Renal cortical epithelial cell (primary cell): ENCODE results near the gene MYL7. TPM values are rescaled to one million over a fixed set of nuclear protein-coding genes. Genes with fewer than 3 reads are reported as not detected.
A peak's percentile ranks its signal among the peaks of the same experiment; 100 is the strongest.

Source experiments
- DNase-seq: peaks from one replicate; pipeline ENCODE4 v3.0.0-alpha.2; 2011; ENCODE audit warnings: low read depth
- total RNA-seq: library from RNA; depleted of rRNA; stranded (reverse); fragments of >200 nt; gene quantifications from 2 replicates; pipeline ENCODE4 v1.2.3, GENCODE V29; 2014

MYL7 gene
- total RNA-seq, 1 donor from 2014 or later = not detected

- peak; percentile 90 for DNase-seq
These were observed 40.5 kb downstream of the MYL7 start for GRCh38 chr7:44100458-44101302.

DNA sequence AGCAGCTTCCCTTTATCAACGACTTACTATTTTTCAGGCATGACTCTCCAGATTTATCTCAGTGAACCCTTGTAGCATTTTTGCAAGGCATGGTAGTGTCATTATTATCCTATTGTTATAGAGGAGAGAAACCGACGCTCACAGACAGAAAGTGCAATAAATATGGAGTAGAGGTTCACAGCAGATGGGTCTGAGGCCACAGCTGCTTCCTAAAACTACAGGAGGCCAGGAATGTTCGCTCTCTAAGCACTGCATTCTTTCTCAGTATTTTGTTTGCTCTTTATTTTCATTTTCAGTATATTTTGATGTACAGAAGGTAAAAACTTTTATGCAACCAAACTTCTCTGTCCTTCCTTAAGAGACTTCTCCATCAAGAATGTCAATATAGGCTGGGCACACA is 41.5 kb downstream of the MYL7 start:
- no peak for DNase-seq

DNA sequence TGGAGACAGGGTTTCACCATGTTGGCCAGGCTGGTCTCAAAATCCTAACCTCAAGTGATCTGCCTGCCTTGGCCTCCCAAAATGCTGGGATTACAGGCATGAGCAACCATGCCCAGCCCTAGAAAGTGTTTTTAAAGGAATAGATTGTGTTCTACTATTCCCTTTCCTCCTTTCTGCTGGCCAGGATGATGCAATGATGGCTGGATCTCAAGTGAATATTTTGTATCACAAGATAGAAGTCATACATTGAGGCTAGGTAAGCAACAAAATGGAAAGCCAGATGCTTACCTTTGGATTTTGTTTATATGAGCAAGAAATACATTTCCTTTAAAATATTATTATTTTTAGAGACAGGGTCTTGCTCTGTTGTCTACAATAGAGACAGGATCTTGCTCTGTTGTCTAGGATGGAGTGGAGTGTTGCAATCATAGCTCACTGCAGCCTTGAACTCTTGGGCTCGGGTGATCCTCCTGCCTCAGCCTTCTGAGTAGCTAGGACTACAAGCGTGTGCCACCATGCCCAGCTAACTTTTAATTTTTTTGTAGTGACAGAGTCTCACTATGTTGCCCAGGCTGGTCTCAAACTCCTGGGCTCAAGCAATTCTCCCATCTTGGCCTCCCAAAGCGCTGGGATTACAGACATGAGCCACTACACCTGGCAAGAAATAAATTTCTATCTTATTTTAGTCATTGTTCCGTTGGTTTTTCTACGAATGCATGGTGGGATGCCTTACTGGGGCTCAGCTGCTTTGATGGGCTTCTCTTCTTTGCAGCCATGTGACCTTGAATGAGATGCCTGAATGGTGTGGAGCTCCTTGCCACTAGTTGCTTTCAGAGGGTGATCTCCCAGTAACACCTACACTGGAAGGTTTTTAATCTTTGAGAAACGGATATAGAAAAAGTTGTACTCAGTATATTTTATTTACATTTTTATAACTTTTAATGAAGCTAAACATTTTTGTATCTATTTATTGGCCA is 42.8 kb downstream of the MYL7 start:
- peak; percentile 25 for DNase-seq

DNA sequence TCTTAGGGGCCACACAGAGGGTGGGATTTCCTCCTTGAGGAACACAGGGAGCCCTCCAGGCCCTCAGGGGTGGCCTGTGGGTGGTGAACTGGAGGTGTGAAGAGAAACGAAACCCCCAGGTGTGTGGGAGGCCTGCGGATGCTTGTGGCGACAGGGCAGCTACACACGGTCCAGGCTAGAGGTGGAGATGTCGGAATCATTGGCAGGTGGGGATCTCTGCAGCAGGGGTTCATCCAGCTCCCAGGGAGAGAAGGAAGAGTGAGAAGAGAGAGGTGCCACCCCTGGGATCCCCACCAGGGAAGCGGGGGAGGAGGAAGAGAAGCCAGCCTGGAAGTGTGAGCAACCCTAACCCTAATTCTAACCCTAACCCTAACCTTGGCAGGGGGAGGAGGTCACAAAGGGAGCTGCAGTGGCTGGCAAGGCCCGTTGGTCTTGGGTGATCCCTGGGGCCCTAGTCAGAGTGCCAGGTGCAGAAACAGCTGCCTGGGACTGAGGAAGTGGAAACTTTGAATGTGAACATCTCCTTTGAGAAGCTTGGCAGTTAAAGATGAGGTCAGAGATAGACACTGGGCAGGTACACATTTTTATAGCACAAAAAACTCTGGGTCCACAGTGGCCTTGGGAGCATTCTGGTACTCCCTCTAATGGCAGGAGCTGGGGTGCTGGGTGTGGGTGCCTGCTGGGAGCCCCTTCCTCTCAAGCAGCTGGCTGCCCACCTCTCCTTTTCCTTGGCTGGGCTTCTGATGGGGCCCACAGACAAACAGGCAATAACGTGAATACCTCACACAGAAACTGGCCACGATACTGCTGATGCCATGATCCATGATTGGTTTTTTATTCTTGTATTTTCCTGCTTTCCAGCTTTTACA is 43.8 kb downstream of the MYL7 start:
- DNase-seq = no peak

- no peak for DNase-seq
These were observed 44.7 kb downstream of the MYL7 start for GRCh38 chr7:44096326-44096881.

- DNase-seq = no peak
These were observed 45.4 kb downstream of the MYL7 start for GRCh38 chr7:44095781-44096180.

DNA sequence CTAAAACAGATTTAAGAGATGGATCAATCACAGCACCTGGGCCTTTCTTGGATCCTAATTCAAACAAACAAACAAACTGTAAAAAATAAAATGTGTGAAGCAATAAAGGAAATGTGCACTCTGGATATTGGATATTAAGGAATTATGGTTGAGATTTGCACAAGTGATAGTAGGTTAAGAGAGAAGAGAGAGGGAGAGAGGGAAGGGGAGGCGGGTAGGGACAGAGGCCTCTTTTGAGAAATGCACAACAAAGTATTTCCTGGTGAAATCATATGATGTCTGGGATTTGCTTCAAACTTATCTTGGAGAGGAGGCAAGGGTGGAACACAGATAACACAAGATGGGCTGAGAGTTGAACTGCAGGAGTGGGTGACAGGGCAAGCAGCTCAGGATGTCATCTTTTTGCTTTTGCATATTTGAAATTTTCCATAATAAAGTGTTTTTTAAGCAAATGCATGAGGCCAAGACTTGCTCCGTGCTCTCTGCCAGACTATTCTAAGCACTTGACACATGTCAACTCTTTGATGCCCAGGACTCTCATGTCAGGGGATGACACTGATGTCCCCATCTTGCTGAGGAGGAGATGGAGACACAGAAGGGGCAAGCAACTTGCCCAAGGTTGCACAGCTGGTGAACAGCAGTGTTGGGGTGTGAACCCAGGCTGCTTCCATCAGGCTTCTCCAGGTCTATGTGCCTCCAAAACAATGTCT is 46.1 kb downstream of the MYL7 start:
- no peak for DNase-seq

DNA sequence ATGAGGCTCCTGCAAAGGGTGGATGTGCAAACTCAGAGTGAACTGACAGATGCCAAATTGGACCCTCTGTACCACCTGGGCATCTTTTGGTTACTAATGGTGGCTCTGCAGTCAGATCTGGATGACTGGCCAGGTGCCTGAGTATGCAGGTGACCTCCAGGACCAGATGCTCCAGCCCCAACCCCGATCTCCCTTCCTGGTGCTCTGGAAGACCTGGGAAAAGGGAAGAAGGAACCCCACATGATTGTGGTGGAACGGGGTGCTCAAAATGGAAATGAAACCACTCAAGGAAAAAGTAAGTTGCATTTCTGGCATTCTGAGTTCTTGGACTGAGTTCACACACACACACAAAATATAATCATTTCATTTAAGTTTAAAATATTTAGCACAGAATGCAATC is 46.8 kb downstream of the MYL7 start:
- DNase-seq = no peak

DNA sequence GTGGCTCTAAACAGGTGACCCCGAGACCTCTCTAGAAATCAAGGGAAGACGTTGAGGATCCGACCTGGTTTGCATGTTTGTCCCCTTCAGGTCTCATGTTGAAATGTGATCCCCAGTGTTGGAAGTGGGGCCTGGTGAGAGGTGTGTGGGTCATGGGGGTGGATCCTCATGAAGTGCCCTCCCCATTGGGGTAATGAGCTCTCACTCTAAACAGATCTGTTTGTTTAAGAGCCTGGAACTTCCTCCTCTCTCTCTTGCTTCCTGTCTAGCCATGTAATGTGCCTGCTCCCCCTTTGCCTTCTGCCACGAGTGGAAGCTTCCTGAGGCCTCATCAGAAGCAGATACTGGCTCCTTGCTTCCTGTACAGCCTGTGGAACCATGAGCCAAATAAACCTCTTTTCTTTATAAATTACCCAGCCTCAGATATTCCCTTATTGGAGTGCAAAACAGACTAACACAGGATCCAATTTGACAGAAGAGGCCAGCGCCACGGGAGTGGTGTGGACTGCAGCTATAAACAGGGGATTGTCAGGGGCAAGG is 48.0 kb downstream of the MYL7 start:
- DNase-seq = no peak

Other genes with a start within 250 kb of the MYL7 start
- 37.0 and 40.6 TPM in 2 replicates for gene URGCP, start 234.7 kb downstream of the MYL7 start, total RNA-seq
- gene UBE2D4, start 214.9 kb downstream of the MYL7 start, total RNA-seq = 10.4 and 17.0 TPM in 2 replicates
- gene SPDYE1, start 143.4 kb downstream of the MYL7 start, total RNA-seq = not detected in 2 replicates
- 158 and 181 TPM in 2 replicates for gene DBNL, start 96.6 kb downstream of the MYL7 start, total RNA-seq
- gene PGAM2, start 75.8 kb downstream of the MYL7 start, total RNA-seq = 0.15 TPM in 1 of 2 replicates, not detected in the other
- gene POLM, start 58.8 kb downstream of the MYL7 start, total RNA-seq = 8.0 and 15.3 TPM in 2 replicates
- 3.5 and 19.0 TPM in 2 replicates for gene AEBP1, start 37.0 kb downstream of the MYL7 start, total RNA-seq
- 58.3 and 58.9 TPM in 2 replicates for gene POLD2, start 17.8 kb downstream of the MYL7 start, total RNA-seq
- 0.10 TPM in 1 of 2 replicates, not detected in the other for gene GCK, start 48.1 kb upstream of the MYL7 start, total RNA-seq
- 85.9 and 116 TPM in 2 replicates for gene YKT6, start 59.6 kb upstream of the MYL7 start, total RNA-seq
- 0.20 and 1.6 TPM in 2 replicates for gene CAMK2B, start 184.3 kb upstream of the MYL7 start, total RNA-seq